Measurements from ENCODE around the gene RHBDD2.

DNA sequence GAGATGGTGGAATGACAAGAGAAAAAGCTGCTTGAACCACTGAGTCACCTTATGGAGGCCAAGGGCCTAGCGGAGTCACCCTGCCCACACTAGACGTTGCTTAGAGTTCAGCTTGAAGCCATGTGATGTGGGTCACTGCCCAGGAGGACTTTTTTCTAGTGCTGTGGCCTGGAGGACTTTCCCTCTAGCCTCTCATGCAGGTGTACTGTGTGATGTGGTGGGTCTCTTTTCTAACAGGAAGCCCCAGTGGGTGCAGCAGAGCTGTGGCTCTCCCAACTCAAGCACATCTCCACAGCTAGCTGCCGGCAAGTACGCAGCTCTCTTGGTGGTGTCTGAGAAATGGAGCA is 49.7 kb downstream of the RHBDD2 start:
- TF ChIP-seq NRF1 (IDR thresholded peaks at IDR 0.05; ENCODE audit: low read depth, low read length) = no peak
- TF ChIP-seq, protein P1, sequence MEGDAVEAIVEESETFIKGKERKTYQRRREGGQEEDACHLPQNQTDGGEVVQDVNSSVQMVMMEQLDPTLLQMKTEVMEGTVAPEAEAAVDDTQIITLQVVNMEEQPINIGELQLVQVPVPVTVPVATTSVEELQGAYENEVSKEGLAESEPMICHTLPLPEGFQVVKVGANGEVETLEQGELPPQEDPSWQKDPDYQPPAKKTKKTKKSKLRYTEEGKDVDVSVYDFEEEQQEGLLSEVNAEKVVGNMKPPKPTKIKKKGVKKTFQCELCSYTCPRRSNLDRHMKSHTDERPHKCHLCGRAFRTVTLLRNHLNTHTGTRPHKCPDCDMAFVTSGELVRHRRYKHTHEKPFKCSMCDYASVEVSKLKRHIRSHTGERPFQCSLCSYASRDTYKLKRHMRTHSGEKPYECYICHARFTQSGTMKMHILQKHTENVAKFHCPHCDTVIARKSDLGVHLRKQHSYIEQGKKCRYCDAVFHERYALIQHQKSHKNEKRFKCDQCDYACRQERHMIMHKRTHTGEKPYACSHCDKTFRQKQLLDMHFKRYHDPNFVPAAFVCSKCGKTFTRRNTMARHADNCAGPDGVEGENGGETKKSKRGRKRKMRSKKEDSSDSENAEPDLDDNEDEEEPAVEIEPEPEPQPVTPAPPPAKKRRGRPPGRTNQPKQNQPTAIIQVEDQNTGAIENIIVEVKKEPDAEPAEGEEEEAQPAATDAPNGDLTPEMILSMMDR (IDR thresholded peaks at IDR 0.05) = no peak
- no peak for TF ChIP-seq POLR2AphosphoS5 (IDR thresholded peaks at IDR 0.05; ENCODE audit: low read depth, low read length)
- TF ChIP-seq EP300 (IDR thresholded peaks at IDR 0.05; ENCODE audit: borderline replicate concordance in 1 of 2, low read depth in 1 of 2, low read length in 1 of 2) = no peak
